B cell (primary cell): ENCODE results near the gene DPYD. TPM values are rescaled to one million over a fixed set of nuclear protein-coding genes. Genes with fewer than 3 reads are reported as not detected.

Experiments
- ATAC-seq: fragments of 200-7000 bp; cut with Tn5 transposase; one replicate; pipeline ENCODE4 v1.10.0; 2021; ENCODE audit warnings: low read depth, mild to moderate bottlenecking, moderate number of reproducible peaks, moderate library complexity
- CTCF ChIA-PET: fragments of 350-600 bp; sonication (Branson Sonifier 250); formaldehyde crosslinking; loops from one replicate; lab custom pipeline; 2021; ENCODE audit warnings: antibody characterized with exemption, inconsistent platforms; lab: Charles Lee
- POLR2A ChIA-PET: fragments of 350-600 bp; sonication (Branson Sonifier 250); formaldehyde crosslinking; loops from one replicate; lab custom pipeline; 2021; ENCODE audit warnings: antibody characterized with exemption; lab: Charles Lee
- DNase-seq: peaks from one replicate; pipeline ENCODE4 v3.0.0; 2013
- H2AFZ ChIP-seq: 2 replicates; pipeline ENCODE4 v1.6.1; 2012; ENCODE audit warnings: mild to moderate bottlenecking, low read depth, low read length; ENCODE audit not compliant: insufficient read depth, poor library complexity, severe bottlenecking
- H3K27ac ChIP-seq, 2 donors: 1 replicate in 1 of 2; 2 replicates in 1 of 2; pipeline ENCODE4 v1.5.1; 2012 to 2013; ENCODE audit warnings: low read length in 2 of 2, mild to moderate bottlenecking in 2 of 2, moderate library complexity in 1 of 2
- H3K27me3 ChIP-seq, 4 experiments: fragments of 200-600 bp in 1 of 4; sonication (generic) in 1 of 4; replicated peaks in 1 of 4; 1 replicate in 2 of 4; 2 replicates in 2 of 4; pipeline versions ENCODE4 v1.6.1 to v1.7.0; 2013 to 2016; ENCODE audit warnings: low read length in 3 of 4, mild to moderate bottlenecking in 2 of 4, mixed read lengths in 1 of 4, moderate library complexity in 1 of 4; ENCODE audit not compliant: insufficient read depth in 4 of 4, control insufficient read depth in 3 of 4; ENCODE audit errors: control extremely low read depth in 1 of 4
- H3K36me3 ChIP-seq, 2 experiments: replicated peaks in 1 of 2; 1 replicate in 1 of 2; 2 replicates in 1 of 2; pipeline versions ENCODE4 v1.6.1 to v1.7.1; 2013; ENCODE audit warnings: low read length in 1 of 2; ENCODE audit not compliant: insufficient read depth in 2 of 2, control insufficient read depth in 1 of 2; ENCODE audit errors: control extremely low read depth in 1 of 2, extremely low read depth in 1 of 2
- H3K4me1 ChIP-seq, 2 donors: fragments of 200-600 bp in 1 of 2; sonication (generic) in 1 of 2; 1 replicate in 1 of 2; 2 replicates in 1 of 2; pipeline versions ENCODE4 v1.5.1 to v1.6.1; 2013 to 2017; ENCODE audit warnings: low read length in 2 of 2; ENCODE audit not compliant: control insufficient read depth in 2 of 2, insufficient read depth in 2 of 2
- H3K4me2 ChIP-seq: replicated peaks from 2 replicates; pipeline ENCODE3; 2012; ENCODE audit warnings: mild to moderate bottlenecking, low read depth, low read length; ENCODE audit not compliant: poor library complexity, severe bottlenecking
- H3K4me3 ChIP-seq, 5 experiments: fragments of 200-600 bp in 1 of 5; sonication (generic) in 1 of 5; 1 replicate in 3 of 5; 2 replicates in 2 of 5; pipeline versions ENCODE4 v1.5.1 to v1.7.0; 2011 to 2016; ENCODE audit warnings: low read length in 4 of 5, mild to moderate bottlenecking in 4 of 5, low read depth in 2 of 5, control low read depth in 1 of 5, moderate library complexity in 1 of 5; ENCODE audit not compliant: insufficient read depth in 1 of 5; ENCODE audit errors: control extremely low read depth in 1 of 5, extremely low read depth in 1 of 5
- H3K79me2 ChIP-seq: fragments of 200-600 bp; sonication (generic); one replicate; pipeline ENCODE4 v1.6.0; 2016; ENCODE audit warnings: low read length; ENCODE audit not compliant: control insufficient read depth, insufficient read depth
- H3K9ac ChIP-seq: fragments of 200-600 bp; sonication (generic); 2 replicates; pipeline ENCODE4 v1.6.1; 2017; ENCODE audit warnings: mild to moderate bottlenecking, low read length, moderate library complexity
- H3K9me3 ChIP-seq, 3 donors: one replicate each; pipeline versions ENCODE4 v1.6.1 to v1.7.1; 2013; ENCODE audit warnings: low read length in 2 of 3; ENCODE audit not compliant: control insufficient read depth in 2 of 3, insufficient read depth in 1 of 3; ENCODE audit errors: control extremely low read depth in 1 of 3
- H4K20me1 ChIP-seq: 2 replicates; pipeline ENCODE4 v1.6.0; 2012; ENCODE audit warnings: mild to moderate bottlenecking, low read length; ENCODE audit not compliant: insufficient read depth, control insufficient read depth, poor library complexity, severe bottlenecking
- H3K27ac Mint-ChIP-seq: one replicate; pipeline ENCODE4 v1.8.0; 2021; ENCODE audit warnings: mixed read lengths
- H3K27me3 Mint-ChIP-seq: one replicate; pipeline ENCODE4 v1.8.0; 2021; ENCODE audit warnings: mixed read lengths
- H3K4me1 Mint-ChIP-seq: one replicate; pipeline ENCODE4 v1.8.0; 2021; ENCODE audit warnings: mixed read lengths
- H3K4me3 Mint-ChIP-seq: one replicate; pipeline ENCODE4 v1.8.0; 2021; ENCODE audit warnings: mixed read lengths
- H3K9me3 Mint-ChIP-seq: one replicate; pipeline ENCODE4 v1.8.0; 2022; ENCODE audit warnings: mixed read lengths; ENCODE audit not compliant: insufficient read depth
- EZH2 ChIP-seq: IDR thresholded peaks from 2 replicates; pipeline ENCODE4 v1.6.1; 2012; ENCODE audit warnings: borderline replicate concordance, low read depth, mild to moderate bottlenecking, moderate library complexity, low read length; ENCODE audit not compliant: insufficient read depth, poor library complexity, severe bottlenecking
- WGBS: methylation state at CpG from one replicate; pipeline ENCODE4 v1.1.5; 2013; ENCODE audit warnings: missing lambda C conversion rate; ENCODE audit not compliant: insufficient coverage; 5-methylcytosine and 5-hydroxymethylcytosine counted together
- intact Hi-C: fragments of 100-400 bp; cut with micrococcal nuclease; formaldehyde crosslinking; loops from one replicate; pipeline ENCODE4 v1.10.0; 2022
- polyA plus RNA-seq: library from polyadenylated mRNA; depleted of rRNA; stranded (reverse); fragments of >200 nt; gene quantifications from 2 replicates; pipeline ENCODE4 v1.2.3, GENCODE V29; 2012
- total RNA-seq, 2 donors: library from RNA; stranded (reverse); fragments of 120-200 nt in 1 of 2; gene quantifications; 1 replicate in 1 of 2; 2 replicates in 1 of 2; pipeline versions ENCODE4 v1.2.3 to v1.2.4, GENCODE V29; 2013 to 2022
- TF ChIP-seq, protein P1 (sequence below): fragments of 200-600 bp; IDR thresholded peaks from one replicate; pipeline ENCODE4 v1.8.0; 2022; ENCODE audit warnings: antibody characterized with exemption, mild to moderate bottlenecking

DPYD gene
- total and polyA plus RNA-seq, 2 donors (not counting 1 experiment from before 2014, with no cell fraction given) = 4.2 to 19.0 TPM

DNA sequence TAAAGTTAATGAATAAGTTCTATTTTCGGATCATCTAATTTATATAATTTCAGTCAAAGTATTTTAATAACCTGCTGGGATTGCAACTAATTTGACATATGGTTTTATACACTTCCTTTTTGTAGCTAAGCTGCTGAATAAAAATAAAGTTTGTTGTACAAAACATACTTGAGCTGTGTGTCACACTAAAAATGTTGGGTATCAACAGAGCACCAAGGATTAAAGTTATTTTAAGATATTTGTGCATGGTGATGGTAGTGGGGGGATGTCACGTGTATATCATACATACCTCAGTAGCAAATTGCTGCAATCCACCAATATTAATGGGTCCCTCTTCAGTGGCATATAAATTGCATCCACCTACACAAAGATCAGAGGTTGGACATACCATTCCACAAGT is 199.6 kb downstream of the DPYD start:
- Mint-ChIP-seq H3K27ac (no peak overlapping the region), H3K4me3 (no peak overlapping the region), H3K27me3 (no peaks in the 10 kb centered on the region), H3K9me3 (peaks cover 9% of the 10 kb centered on the region), H3K4me1 (no peaks in the 10 kb centered on the region)
- TF ChIP-seq, protein P1, sequence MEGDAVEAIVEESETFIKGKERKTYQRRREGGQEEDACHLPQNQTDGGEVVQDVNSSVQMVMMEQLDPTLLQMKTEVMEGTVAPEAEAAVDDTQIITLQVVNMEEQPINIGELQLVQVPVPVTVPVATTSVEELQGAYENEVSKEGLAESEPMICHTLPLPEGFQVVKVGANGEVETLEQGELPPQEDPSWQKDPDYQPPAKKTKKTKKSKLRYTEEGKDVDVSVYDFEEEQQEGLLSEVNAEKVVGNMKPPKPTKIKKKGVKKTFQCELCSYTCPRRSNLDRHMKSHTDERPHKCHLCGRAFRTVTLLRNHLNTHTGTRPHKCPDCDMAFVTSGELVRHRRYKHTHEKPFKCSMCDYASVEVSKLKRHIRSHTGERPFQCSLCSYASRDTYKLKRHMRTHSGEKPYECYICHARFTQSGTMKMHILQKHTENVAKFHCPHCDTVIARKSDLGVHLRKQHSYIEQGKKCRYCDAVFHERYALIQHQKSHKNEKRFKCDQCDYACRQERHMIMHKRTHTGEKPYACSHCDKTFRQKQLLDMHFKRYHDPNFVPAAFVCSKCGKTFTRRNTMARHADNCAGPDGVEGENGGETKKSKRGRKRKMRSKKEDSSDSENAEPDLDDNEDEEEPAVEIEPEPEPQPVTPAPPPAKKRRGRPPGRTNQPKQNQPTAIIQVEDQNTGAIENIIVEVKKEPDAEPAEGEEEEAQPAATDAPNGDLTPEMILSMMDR = no peak
- no peak for TF ChIP-seq EZH2
- Histone ChIP-seq H3K4me2 (no peak overlapping the region), H2AFZ (no peak overlapping the region), H3K9me3 (peaks cover 0 to 4% (median 0%) of the 10 kb centered on the region in 3 donors), H4K20me1 (no peaks in the 10 kb centered on the region), H3K4me1 (no peaks in the 10 kb centered on the region), H3K36me3 (peaks cover 0 to 2% of the 10 kb centered on the region in 2 experiments), H3K4me3 (no peak overlapping the region), H3K79me2 (no peaks in the 10 kb centered on the region), H3K27me3 (no peaks in the 10 kb centered on the region), H3K9ac (no peak overlapping the region), H3K27ac (no peak overlapping the region)
- ATAC-seq (no peak), DNase-seq (no peak)
- ChIA-PET CTCF (no interaction called here), POLR2A (no interaction called here)
- intact Hi-C loops = no loop called here
- WGBS = no CpG with 5 or more reads among the region's 2 CpGs

DNA sequence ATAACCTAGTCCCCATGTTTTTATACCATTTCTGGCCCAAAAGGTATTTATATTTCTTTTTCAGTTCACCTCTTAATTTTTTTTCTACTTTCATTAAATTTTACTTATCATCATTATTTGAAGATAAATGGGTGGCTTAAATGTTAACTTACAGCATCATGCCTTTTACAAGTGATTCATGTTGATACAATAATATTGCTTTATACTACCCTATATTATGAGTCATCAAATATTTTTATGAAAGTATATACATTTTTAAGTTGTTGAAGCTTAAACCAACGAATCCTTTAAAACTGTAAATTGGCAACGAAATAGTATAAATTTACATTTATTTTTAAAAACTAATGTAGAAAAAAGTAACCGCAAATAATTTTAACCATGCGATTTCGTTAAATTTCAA is 207.9 kb downstream of the DPYD start:
- intact Hi-C loops = no loop called here
- WGBS = no CpG with 5 or more reads among the region's 5 CpGs
- Mint-ChIP-seq H3K9me3 (peaks cover 6% of the 10 kb centered on the region), H3K4me1 (no peaks in the 10 kb centered on the region), H3K27ac (no peak overlapping the region), H3K4me3 (no peak overlapping the region), H3K27me3 (no peaks in the 10 kb centered on the region)
- no peak for DNase-seq
- Histone ChIP-seq H3K27ac (no peak overlapping the region), H3K36me3 (no peaks in the 10 kb centered on the region), H3K4me2 (no peak overlapping the region), H3K4me1 (no peaks in the 10 kb centered on the region), H3K9me3 (no peaks in the 10 kb centered on the region), H2AFZ (no peak overlapping the region), H4K20me1 (no peaks in the 10 kb centered on the region), H3K79me2 (no peaks in the 10 kb centered on the region), H3K27me3 (no peaks in the 10 kb centered on the region), H3K9ac (no peak overlapping the region), H3K4me3 (no peak overlapping the region)
- no peak for TF ChIP-seq EZH2
- TF ChIP-seq, protein P1 = no peak
- POLR2A ChIA-PET = no interaction called here
- CTCF ChIA-PET = no interaction called here
- no peak for ATAC-seq
